DOHH2 (cell line): ENCODE measurements around the gene RNF17.

ENCODE experiments used
- H3F3A ChIP-seq: fragments of 200-600 bp; sonication (generic), shearing (Covaris generic); 2 replicates; pipeline ENCODE4 v1.6.0; 2016; ENCODE audit warnings: antibody characterized with exemption, mild to moderate bottlenecking; ENCODE audit not compliant: control insufficient read depth, insufficient read depth
- H3K27ac ChIP-seq: fragments of 200-600 bp; sonication (generic); 2 replicates; pipeline ENCODE4 v1.5.1; 2014; ENCODE audit warnings: low read depth, mild to moderate bottlenecking, low read length, moderate library complexity
- H3K27me3 ChIP-seq: fragments of 200-600 bp; sonication (generic); 2 replicates; pipeline ENCODE4 v1.6.1; 2014; ENCODE audit warnings: mild to moderate bottlenecking, low read length, mixed read lengths; ENCODE audit not compliant: control insufficient read depth
- H3K36me3 ChIP-seq: fragments of 200-600 bp; sonication (generic); 2 replicates; pipeline ENCODE4 v1.6.1; 2014; ENCODE audit warnings: mild to moderate bottlenecking, low read length, moderate library complexity, mixed read lengths; ENCODE audit not compliant: control insufficient read depth
- H3K4me1 ChIP-seq: fragments of 200-600 bp; sonication (generic); 2 replicates; pipeline ENCODE4 v1.6.1; 2014; ENCODE audit warnings: mild to moderate bottlenecking, low read length, mixed read lengths; ENCODE audit not compliant: control insufficient read depth
- H3K4me2 ChIP-seq: fragments of 200-600 bp; sonication (generic); 2 replicates; pipeline ENCODE4 v1.6.0; 2014; ENCODE audit warnings: mild to moderate bottlenecking, low read length, moderate library complexity
- H3K4me3 ChIP-seq: fragments of 200-600 bp; sonication (generic); 2 replicates; pipeline ENCODE4 v1.5.1; 2014; ENCODE audit warnings: mild to moderate bottlenecking, low read length, mixed read lengths
- H3K79me2 ChIP-seq: fragments of 200-600 bp; sonication (generic); 2 replicates; pipeline ENCODE4 v1.6.1; 2014; ENCODE audit warnings: mild to moderate bottlenecking, low read length, mixed read lengths; ENCODE audit not compliant: control insufficient read depth
- H3K9me2 ChIP-seq: fragments of 200-600 bp; sonication (generic); replicated peaks from 2 replicates; pipeline ENCODE4 v1.6.1; 2014; ENCODE audit warnings: mild to moderate bottlenecking, low read length, mixed read lengths; ENCODE audit not compliant: control insufficient read depth
- H3K9me3 ChIP-seq: fragments of 200-600 bp; sonication (generic); 2 replicates; pipeline ENCODE4 v1.6.1; 2014; ENCODE audit warnings: antibody characterized with exemption, low read length, mixed read lengths; ENCODE audit not compliant: control insufficient read depth, insufficient read depth
- H4K20me1 ChIP-seq: fragments of 200-600 bp; sonication (generic); 2 replicates; pipeline ENCODE4 v1.6.0; 2014; ENCODE audit warnings: low read depth, mild to moderate bottlenecking, antibody characterized with exemption, low read length, moderate library complexity; ENCODE audit not compliant: control insufficient read depth, insufficient read depth
- CTCF ChIP-seq: fragments of 200-600 bp; sonication (generic); IDR thresholded peaks from one replicate; pipeline ENCODE4 v1.5.1; 2014; ENCODE audit warnings: antibody characterized with exemption, mild to moderate bottlenecking, low read depth, low read length; ENCODE audit not compliant: poor library complexity, severe bottlenecking
- EZH2phosphoT487 ChIP-seq: fragments of 200-600 bp; sonication (generic); IDR thresholded peaks from 2 replicates; pipeline ENCODE4 v1.6.1; 2017; ENCODE audit warnings: borderline replicate concordance, mild to moderate bottlenecking, antibody characterized with exemption, low read length, moderate library complexity, mixed read lengths

Gene RNF17

DNA sequence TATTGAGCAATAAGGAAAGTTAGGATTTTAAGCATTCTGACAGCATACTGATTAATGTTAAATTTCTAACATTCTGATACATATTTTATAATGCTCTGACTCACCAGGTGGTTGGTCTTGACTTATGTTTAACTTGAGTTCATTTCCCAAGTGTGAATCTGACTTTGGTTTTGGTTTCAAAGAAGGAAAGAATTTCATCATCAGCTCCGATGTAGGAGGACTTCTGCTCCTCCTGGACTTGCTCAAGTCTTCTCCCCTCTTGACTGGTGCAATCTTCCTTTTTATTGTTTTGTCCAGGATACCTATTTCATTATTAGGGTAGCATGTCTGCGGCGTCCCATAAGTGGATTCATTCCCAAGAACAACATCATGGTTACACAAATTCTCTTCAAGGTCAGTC, 141.3 kb downstream of the RNF17 start:
- H3K27ac ChIP-seq, result no peak overlapping the region
- H3K9me3 ChIP-seq, result no peaks in the 10 kb centered on the region
- peaks cover 3% of the 10 kb centered on the region for H3K79me2 ChIP-seq
- peaks cover 8% of the 10 kb centered on the region for H3K4me1 ChIP-seq
- no peak overlapping the region for H3K4me2 ChIP-seq
- H3K36me3 ChIP-seq, result peaks cover 74% of the 10 kb centered on the region
- H3K27me3 ChIP-seq, result no peaks in the 10 kb centered on the region
- H3F3A ChIP-seq, result peaks cover 6% of the 10 kb centered on the region; the same call in 1 of the 2 replicates
- H4K20me1 ChIP-seq, result no peaks in the 10 kb centered on the region
- H3K9me2 ChIP-seq, result no peaks in the 10 kb centered on the region
- TF ChIP-seq EZH2phosphoT487 (no peak), CTCF (no peak)
- H3K4me3 ChIP-seq, result no peak overlapping the region

DNA sequence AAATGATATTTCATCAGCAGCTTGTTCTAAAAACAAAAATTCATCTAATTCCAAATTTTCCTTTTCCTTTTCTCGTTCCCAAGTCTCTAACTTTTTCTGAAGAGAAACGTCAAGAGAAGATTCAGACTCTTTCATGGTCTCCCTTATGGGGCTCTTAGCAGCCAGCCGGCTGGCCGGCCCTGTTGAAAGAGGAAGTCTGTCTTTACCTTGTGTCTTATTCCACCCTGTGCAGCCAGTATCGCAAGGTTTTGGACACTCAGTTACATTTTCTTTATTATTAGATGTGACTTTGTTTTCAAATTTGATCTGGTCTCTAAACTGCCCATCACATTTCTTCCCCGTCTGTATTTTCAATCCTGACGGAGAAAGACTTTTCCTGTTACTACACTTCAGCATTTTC, 142.3 kb downstream of the RNF17 start:
- Histone ChIP-seq H3K79me2 (peaks cover 3% of the 10 kb centered on the region; the same call in 1 of the 2 replicates), H3K9me3 (no peaks in the 10 kb centered on the region), H3K27ac (no peak overlapping the region), H4K20me1 (no peaks in the 10 kb centered on the region), H3K27me3 (no peaks in the 10 kb centered on the region), H3K36me3 (peaks cover 77% of the 10 kb centered on the region), H3K9me2 (no peaks in the 10 kb centered on the region), H3K4me1 (no peaks in the 10 kb centered on the region; the same call in 1 of the 2 replicates), H3F3A (peaks cover 6% of the 10 kb centered on the region; the same call in 1 of the 2 replicates), H3K4me2 (no peak overlapping the region), H3K4me3 (no peak overlapping the region)
- TF ChIP-seq EZH2phosphoT487, result no peak
- no peak for TF ChIP-seq CTCF

- Histone ChIP-seq H3K4me3 (no peak overlapping the region), H3K9me2 (no peaks in the 10 kb centered on the region), H3K4me2 (no peak overlapping the region), H4K20me1 (no peaks in the 10 kb centered on the region), H3K79me2 (peaks cover 33% of the 10 kb centered on the region), H3F3A (no peaks in the 10 kb centered on the region), H3K27ac (no peak overlapping the region), H3K36me3 (peaks cover 57% of the 10 kb centered on the region), H3K27me3 (no peaks in the 10 kb centered on the region), H3K4me1 (no peaks in the 10 kb centered on the region), H3K9me3 (no peaks in the 10 kb centered on the region)
- TF ChIP-seq EZH2phosphoT487 (no peak), CTCF (no peak)
Observed at GRCh38 chr13:24910502-24911132, 146.6 kb downstream of the RNF17 start.
